PC-9 (cell line): ENCODE results near the gene EPB41L4A. TPM values are rescaled to one million over a fixed set of nuclear protein-coding genes. Genes with fewer than 3 reads are reported as not detected.

Experiments used
- BruUV-seq: library from RNA; stranded (reverse); fragments of 400-500 nt; replicated peaks from 2 replicates; lab custom pipeline; 2021; lab: Mats Ljungman, UMichigan
- CTCF ChIA-PET: fragments of 300-600 bp; sonication (Branson Sonifier 250); formaldehyde crosslinking; loops from one replicate; lab custom pipeline; 2022; ENCODE audit warnings: antibody characterized with exemption; lab: Charles Lee
- POLR2A ChIA-PET: fragments of 300-600 bp; sonication (Branson Sonifier 250); formaldehyde crosslinking; loops from one replicate; lab custom pipeline; 2022; ENCODE audit warnings: antibody characterized with exemption; ENCODE audit not compliant: unreplicated experiment; lab: Charles Lee
- DNase-seq, 2 experiments: peaks; one replicate each; pipeline versions ENCODE4 v3.0.0 to v3.0.0-alpha.2; 2015 to 2022; ENCODE audit warnings: mixed read lengths in 1 of 2
- H2AFZ ChIP-seq: fragments of 200-600 bp; sonication (generic); 2 replicates; pipeline ENCODE4 v1.8.1; 2017; ENCODE audit warnings: antibody characterized with exemption
- H3F3A ChIP-seq: fragments of 200-600 bp; sonication (generic); 2 replicates; pipeline ENCODE4 v1.8.1; 2017; ENCODE audit warnings: antibody characterized with exemption, mild to moderate bottlenecking, low read depth; ENCODE audit not compliant: insufficient read depth
- H3K27ac ChIP-seq: fragments of 200-600 bp; sonication (generic); 2 replicates; pipeline ENCODE4 v1.6.1; 2016; ENCODE audit warnings: mixed run types
- H3K27me3 ChIP-seq: fragments of 200-600 bp; sonication (generic); 2 replicates; pipeline ENCODE4 v1.6.1; 2016; ENCODE audit warnings: low read depth, mixed run types; ENCODE audit not compliant: insufficient read depth
- H3K36me3 ChIP-seq: fragments of 200-600 bp; sonication (generic); 2 replicates; pipeline ENCODE4 v1.6.1; 2016; ENCODE audit warnings: low read depth, mixed run types
- H3K4me1 ChIP-seq: fragments of 200-600 bp; sonication (generic); replicated peaks from 2 replicates; pipeline ENCODE4 v1.6.1; 2016; ENCODE audit warnings: mixed run types; ENCODE audit not compliant: insufficient read depth
- H3K4me2 ChIP-seq: fragments of 200-600 bp; sonication (generic); 2 replicates; pipeline ENCODE4 v1.6.1; 2017; ENCODE audit warnings: mixed run types
- H3K4me3 ChIP-seq: fragments of 200-600 bp; sonication (generic); 2 replicates; pipeline ENCODE4 v1.6.1; 2016; ENCODE audit warnings: mixed run types
- H3K79me2 ChIP-seq: fragments of 200-600 bp; sonication (generic); 2 replicates; pipeline ENCODE4 v1.6.1; 2017; ENCODE audit warnings: low read depth, mixed run types
- H3K9me2 ChIP-seq: fragments of 200-600 bp; sonication (generic); 2 replicates; pipeline ENCODE4 v1.8.1; 2017; ENCODE audit warnings: mild to moderate bottlenecking; ENCODE audit not compliant: insufficient read depth
- H3K9me3 ChIP-seq: fragments of 200-600 bp; sonication (generic); 2 replicates; pipeline ENCODE4 v1.8.1; 2016; ENCODE audit warnings: low read depth; ENCODE audit not compliant: insufficient read depth
- H4K20me1 ChIP-seq: fragments of 200-600 bp; sonication (generic); 2 replicates; pipeline ENCODE4 v1.8.1; 2017; ENCODE audit not compliant: insufficient read depth
- CTCF ChIP-seq: fragments of 200-600 bp; sonication (generic); conservative IDR thresholded peaks from 2 replicates; pipeline ENCODE4 v1.6.1; 2017; ENCODE audit warnings: mixed run types, antibody characterized with exemption, mild to moderate bottlenecking, moderate library complexity
- EZH2 ChIP-seq: fragments of 200-600 bp; sonication (generic); IDR thresholded peaks from 2 replicates; pipeline ENCODE4 v1.8.0; 2017; ENCODE audit warnings: antibody characterized with exemption, low read depth
- intact Hi-C: fragments of 100-400 bp; cut with micrococcal nuclease; formaldehyde crosslinking; loops from one replicate; pipeline ENCODE4 v1.10.0; 2022; ENCODE audit not compliant: unreplicated experiment
- total RNA-seq: library from RNA; stranded (reverse); gene quantifications from 2 replicates; pipeline ENCODE4 v1.2.3, GENCODE V29; 2021

The EPB41L4A gene
- total RNA-seq, 1 experiment from 2014 or later = 9.4 TPM

GRCh38 chr5:112165897-112166737, 253.0 kb downstream of the EPB41L4A start:
- ChIA-PET CTCF (no interaction called here), POLR2A (interaction anchor here (0.7 kb wide), 1 partner anchor 253 kb away, joined by 21 read pairs; no protein-coding TSS in a partner anchor)
- intact Hi-C loops = no loop called here
- H4K20me1 ChIP-seq = peaks cover 14% of the 10 kb centered on the region
- no peak overlapping the region for H3K4me3 ChIP-seq
- H3K79me2 ChIP-seq = peaks cover 23% of the 10 kb centered on the region
- no peak overlapping the region for H3K4me2 ChIP-seq
- H3K27me3 ChIP-seq = no peaks in the 10 kb centered on the region
- no peak for TF ChIP-seq CTCF
- TF ChIP-seq EZH2 = no peak
- peaks cover 65% of the 10 kb centered on the region for H3F3A ChIP-seq
- H3K4me1 ChIP-seq = peaks cover 16% of the 10 kb centered on the region
- H3K36me3 ChIP-seq = peaks cover 29% of the 10 kb centered on the region
- no TSS peak for BruUV-seq
- no peaks in the 10 kb centered on the region for H3K9me3 ChIP-seq
- H3K9me2 ChIP-seq = no peaks in the 10 kb centered on the region
- no peak for DNase-seq
- peak overlapping the region; percentile 54 for H3K27ac ChIP-seq
- no peak overlapping the region for H2AFZ ChIP-seq

DNA sequence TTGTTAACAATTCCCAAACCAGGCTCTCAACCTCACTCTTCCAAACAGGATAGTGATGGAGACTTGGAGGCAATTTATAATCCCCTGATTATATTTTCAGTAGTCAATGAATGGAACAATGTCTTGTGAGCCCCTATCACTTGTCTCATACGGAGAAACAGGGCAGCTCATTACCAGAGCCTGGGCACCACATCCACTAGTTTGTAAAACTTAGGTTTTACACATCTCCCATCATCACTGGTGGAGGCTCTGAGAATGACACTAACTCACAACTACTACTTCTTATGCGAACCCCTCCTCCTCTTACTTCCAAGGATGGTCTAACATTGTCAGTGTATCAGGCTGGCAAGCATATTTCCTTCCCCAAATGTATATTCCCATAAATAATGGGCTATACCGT, 253.7 kb downstream of the EPB41L4A start:
- Histone ChIP-seq H3K27me3 (no peaks in the 10 kb centered on the region), H4K20me1 (peaks cover 14% of the 10 kb centered on the region), H2AFZ (no peak overlapping the region), H3K9me3 (no peaks in the 10 kb centered on the region), H3F3A (peaks cover 65% of the 10 kb centered on the region), H3K9me2 (no peaks in the 10 kb centered on the region), H3K4me2 (no peak overlapping the region), H3K36me3 (peaks cover 29% of the 10 kb centered on the region), H3K4me3 (no peak overlapping the region), H3K79me2 (peaks cover 28% of the 10 kb centered on the region), H3K4me1 (peaks cover 16% of the 10 kb centered on the region), H3K27ac (peak overlapping the region; percentile 54; the same call in 1 of the 2 replicates)
- BruUV-seq = no TSS peak
- intact Hi-C loops = no loop called here
- DNase-seq = no peak
- TF ChIP-seq CTCF (no peak), EZH2 (no peak)
- ChIA-PET CTCF (interaction anchor here (0.7 kb wide), 1 partner anchor 255 kb away, joined by 11 read pairs; no protein-coding TSS in a partner anchor), POLR2A (interaction anchor here (0.6 kb wide), 1 partner anchor 1427 kb away, joined by 5 read pairs; no protein-coding TSS in a partner anchor)

- H3K27me3 ChIP-seq = no peaks in the 10 kb centered on the region
- no TSS peak for BruUV-seq
- no peaks in the 10 kb centered on the region for H3K9me3 ChIP-seq
- CTCF ChIA-PET = no interaction called here
- peak overlapping the region; percentile 90; the same call in 1 of the 2 replicates for H3K4me2 ChIP-seq
- no peak overlapping the region for H3K27ac ChIP-seq
- peaks cover 63% of the 10 kb centered on the region for H3F3A ChIP-seq
- POLR2A ChIA-PET = interaction anchor here (0.6 kb wide), 1 partner anchor 637 kb away, joined by 6 read pairs; no protein-coding TSS in a partner anchor
- no peak for DNase-seq
- no peaks in the 10 kb centered on the region for H3K9me2 ChIP-seq
- TF ChIP-seq EZH2 = no peak
- no peak for TF ChIP-seq CTCF
- H3K36me3 ChIP-seq = peaks cover 29% of the 10 kb centered on the region
- intact Hi-C loops = loop anchor here (5.0 kb wide), 1 partner anchor 759 kb away; the partner anchor contains the start of gene REEP5
- H4K20me1 ChIP-seq = peaks cover 14% of the 10 kb centered on the region
- H3K79me2 ChIP-seq = peaks cover 28% of the 10 kb centered on the region
- no peak overlapping the region for H3K4me3 ChIP-seq
- H2AFZ ChIP-seq = no peak overlapping the region
- peaks cover 16% of the 10 kb centered on the region for H3K4me1 ChIP-seq
These were observed 255.6 kb downstream of the EPB41L4A start for GRCh38 chr5:112163435-112163834.
